Measurements from ENCODE around the gene ELMO1. TPM values are rescaled to one million over a fixed set of nuclear protein-coding genes. Genes with fewer than 3 reads are reported as not detected.

ELMO1 gene
- total RNA-seq, 1 experiment from 2014 or later = not detected

GRCh38 chr7:37416378-37417106 lies 32.1 kb downstream of the ELMO1 start:
- no TSS peak for BruUV-seq (replicated peaks)
- H3K9me2 ChIP-seq (replicated peaks; ENCODE audit: low read length) = no peaks in the 10 kb centered on the region
- H3K36me3 ChIP-seq (ENCODE audit: low read depth, low read length) = no peaks in the 10 kb centered on the region
- no peaks in the 10 kb centered on the region for H3K4me1 ChIP-seq (ENCODE audit: insufficient read depth, low read length)
- H4K20me1 ChIP-seq (ENCODE audit: low read length) = no peaks in the 10 kb centered on the region
- POLR2A ChIA-PET (ENCODE audit: unreplicated experiment) = interaction anchor here (0.6 kb wide), 1 partner anchor 36 kb away, joined by 4 read pairs; no protein-coding TSS in a partner anchor
- no peaks in the 10 kb centered on the region for H3K79me2 ChIP-seq (ENCODE audit: low read length)
- H3F3A ChIP-seq (ENCODE audit: low read length, unreplicated experiment) = no peaks in the 10 kb centered on the region
- DNase-seq (no peak), ATAC-seq (no peak)
- H2AFZ ChIP-seq (ENCODE audit: low read length) = no peak overlapping the region
- no peak overlapping the region for H3K27ac ChIP-seq (ENCODE audit: low read length)
- intact Hi-C loops (cut with micrococcal nuclease) = no loop called here
- no peak overlapping the region for H3K9ac ChIP-seq (ENCODE audit: low read length)
- no peak overlapping the region for H3K4me3 ChIP-seq (ENCODE audit: low read length)
- CTCF ChIA-PET = no interaction called here
- TF ChIP-seq CTCF (conservative IDR thresholded peaks at IDR 0.05; ENCODE audit: low read depth, low read length) (no peak), EZH2 (IDR thresholded peaks at IDR 0.05; ENCODE audit: low read length, unreplicated experiment) (no peak)
- 0 out of 2 replicates have a peak, but pooled peaks cover 3% of the 10 kb centered on the region for H3K27me3 ChIP-seq (ENCODE audit: low read length)
- H3K4me2 ChIP-seq (ENCODE audit: low read length) = no peak overlapping the region
- no peaks in the 10 kb centered on the region for H3K9me3 ChIP-seq (ENCODE audit: low read length)

GRCh38 chr7:37415629-37416028 lies 33.0 kb downstream of the ELMO1 start:
- ChIA-PET POLR2A (ENCODE audit: unreplicated experiment) (no interaction called here), CTCF (no interaction called here)
- no peaks in the 10 kb centered on the region for H3K9me2 ChIP-seq (replicated peaks; ENCODE audit: low read length)
- ATAC-seq (no peak), DNase-seq (no peak)
- BruUV-seq (replicated peaks) = no TSS peak
- no peak overlapping the region for H3K4me2 ChIP-seq (ENCODE audit: low read length)
- H3K4me1 ChIP-seq (ENCODE audit: insufficient read depth, low read length) = no peaks in the 10 kb centered on the region
- TF ChIP-seq EZH2 (IDR thresholded peaks at IDR 0.05; ENCODE audit: low read length, unreplicated experiment) (no peak), EZH2phosphoT487 (IDR thresholded peaks at IDR 0.05; ENCODE audit: borderline replicate concordance, low read length) (no peak), CTCF (conservative IDR thresholded peaks at IDR 0.05; ENCODE audit: low read depth, low read length) (no peak)
- H2AFZ ChIP-seq (ENCODE audit: low read length) = no peak overlapping the region
- no peaks in the 10 kb centered on the region for H3K9me3 ChIP-seq (ENCODE audit: low read length)
- H3K27ac ChIP-seq (ENCODE audit: low read length) = no peak overlapping the region
- no peaks in the 10 kb centered on the region for H3K36me3 ChIP-seq (ENCODE audit: low read depth, low read length)
- intact Hi-C loops (cut with micrococcal nuclease) = no loop called here
- no peaks in the 10 kb centered on the region for H3F3A ChIP-seq (ENCODE audit: low read length, unreplicated experiment)
- H3K4me3 ChIP-seq (ENCODE audit: low read length) = no peak overlapping the region
- no peaks in the 10 kb centered on the region for H3K27me3 ChIP-seq (ENCODE audit: low read length)
- no peak overlapping the region for H3K9ac ChIP-seq (ENCODE audit: low read length)
- no peaks in the 10 kb centered on the region for H4K20me1 ChIP-seq (ENCODE audit: low read length)
- no peaks in the 10 kb centered on the region for H3K79me2 ChIP-seq (ENCODE audit: low read length)

GRCh38 chr7:37414352-37414983 lies 34.2 kb downstream of the ELMO1 start:
- no peaks in the 10 kb centered on the region for H3K9me2 ChIP-seq (replicated peaks; ENCODE audit: low read length)
- H3K4me1 ChIP-seq (ENCODE audit: insufficient read depth, low read length) = no peaks in the 10 kb centered on the region
- no peak overlapping the region for H3K4me3 ChIP-seq (ENCODE audit: low read length)
- H3K79me2 ChIP-seq (ENCODE audit: low read length) = no peaks in the 10 kb centered on the region
- no peaks in the 10 kb centered on the region for H3F3A ChIP-seq (ENCODE audit: low read length, unreplicated experiment)
- ATAC-seq (no peak), DNase-seq (no peak)
- H4K20me1 ChIP-seq (ENCODE audit: low read length) = no peaks in the 10 kb centered on the region
- no peak overlapping the region for H3K27ac ChIP-seq (ENCODE audit: low read length)
- intact Hi-C loops (cut with micrococcal nuclease) = no loop called here
- H3K36me3 ChIP-seq (ENCODE audit: low read depth, low read length) = no peaks in the 10 kb centered on the region
- no peaks in the 10 kb centered on the region for H3K9me3 ChIP-seq (ENCODE audit: low read length)
- ChIA-PET POLR2A (ENCODE audit: unreplicated experiment) (no interaction called here), CTCF (no interaction called here)
- H2AFZ ChIP-seq (ENCODE audit: low read length) = no peak overlapping the region
- TF ChIP-seq CTCF (conservative IDR thresholded peaks at IDR 0.05; ENCODE audit: low read depth, low read length) (no peak), EZH2 (IDR thresholded peaks at IDR 0.05; ENCODE audit: low read length, unreplicated experiment) (no peak), EZH2phosphoT487 (IDR thresholded peaks at IDR 0.05; ENCODE audit: borderline replicate concordance, low read length) (no peak)
- no peak overlapping the region for H3K4me2 ChIP-seq (ENCODE audit: low read length)
- H3K27me3 ChIP-seq (ENCODE audit: low read length) = no peaks in the 10 kb centered on the region
- no TSS peak for BruUV-seq (replicated peaks)
- no peak overlapping the region for H3K9ac ChIP-seq (ENCODE audit: low read length)
